Coronary artery (tissue), 2 donors: ENCODE measurements around the gene RNU4-1.
"Not testable (repeated sequence)": the region's sequence is repeated elsewhere in the genome, so short reads cannot be mapped to it uniquely, and the experiment has no call there.

Source experiments
- DNase-seq: peaks from one replicate; pipeline ENCODE4 v3.0.0-alpha.2; 2017; ENCODE audit warnings: low spot score
- H3K27ac ChIP-seq, 2 donors: fragments of 200-600 bp; sonication (generic); one replicate each; pipeline ENCODE4 v1.5.1; 2016 to 2019
- H3K4me3 ChIP-seq: fragments of 200-600 bp; sonication (generic); 2 replicates; pipeline ENCODE4 v1.5.1; 2016; ENCODE audit warnings: mild to moderate bottlenecking, moderate library complexity
- CTCF ChIP-seq: fragments of 200-600 bp; sonication (generic); IDR thresholded peaks from one replicate; pipeline ENCODE4 v1.5.1; 2019; ENCODE audit warnings: antibody characterized with exemption

Gene RNU4-1

GRCh38 chr12:120249266-120249874, 43.7 kb downstream of the RNU4-1 start:
- Histone ChIP-seq H3K4me3 (peak overlapping the region; percentile 46), H3K27ac (peak overlapping the region; percentile 32 to 75)
- no peak for TF ChIP-seq CTCF
- no peak for DNase-seq

- DNase-seq = no peak
- Histone ChIP-seq H3K4me3 (peak overlapping the region; percentile 32), H3K27ac (peak overlapping the region in 1 of 2 donors; percentile 77)
- no peak for TF ChIP-seq CTCF
These were observed 45.4 kb downstream of the RNU4-1 start for GRCh38 chr12:120247621-120248030.

- H3K27ac ChIP-seq = peak overlapping the region in 1 of 2 donors; percentile 62
- no peak for TF ChIP-seq CTCF
- no peak overlapping the region for H3K4me3 ChIP-seq
- DNase-seq = no peak
These were observed 45.9 kb downstream of the RNU4-1 start for GRCh38 chr12:120247183-120247582.

GRCh38 chr12:120246705-120247104, 46.3 kb downstream of the RNU4-1 start:
- H3K27ac ChIP-seq, H3K4me3 ChIP-seq, DNase-seq: not testable (repeated sequence)
